Mesenchymal stem cell (in vitro differentiated cells and primary cell): Measurements from ENCODE around the gene ALG10B. TPM values are rescaled to one million over a fixed set of nuclear protein-coding genes. Genes with fewer than 3 reads are reported as not detected.
A peak's percentile ranks its signal among the peaks of the same experiment; 100 is the strongest.

Experiments
- DNase-seq: peaks from one replicate; pipeline ENCODE4 v3.0.0-alpha.2; 2013
- H2AFZ ChIP-seq: one replicate; pipeline ENCODE4 v1.6.1; 2013; ENCODE audit warnings: low read depth, mild to moderate bottlenecking, control low read depth, inconsistent platforms, low read length, moderate library complexity
- H2AK5ac ChIP-seq: 2 replicates; pipeline ENCODE4 v1.6.1; 2013; ENCODE audit warnings: low read length, moderate library complexity, mild to moderate bottlenecking, inconsistent platforms; ENCODE audit not compliant: severe bottlenecking
- H2BK120ac ChIP-seq: one replicate; pipeline ENCODE4 v1.6.1; 2013; ENCODE audit warnings: low read depth, mild to moderate bottlenecking, inconsistent platforms, low read length, moderate library complexity
- H2BK12ac ChIP-seq, 2 experiments: one replicate each; pipeline ENCODE4 v1.6.1; 2013; ENCODE audit warnings: inconsistent platforms in 2 of 2, low read length in 2 of 2, mild to moderate bottlenecking in 2 of 2, moderate library complexity in 2 of 2, control low read depth in 1 of 2
- H2BK15ac ChIP-seq: one replicate; pipeline ENCODE4 v1.6.1; 2013; ENCODE audit warnings: mild to moderate bottlenecking, low read depth, inconsistent platforms; ENCODE audit not compliant: poor library complexity, severe bottlenecking
- H2BK5ac ChIP-seq: 2 replicates; pipeline ENCODE4 v1.6.1; 2013; ENCODE audit warnings: low read depth, mild to moderate bottlenecking, low read length, control low read depth, inconsistent platforms; ENCODE audit not compliant: poor library complexity, severe bottlenecking
- H3K14ac ChIP-seq, 2 experiments: one replicate each; pipeline ENCODE4 v1.6.1; 2013; ENCODE audit warnings: inconsistent platforms in 2 of 2, low read length in 2 of 2, control low read depth in 1 of 2, mild to moderate bottlenecking in 1 of 2, moderate library complexity in 1 of 2
- H3K18ac ChIP-seq, 2 experiments: one replicate each; pipeline ENCODE4 v1.6.1; 2013; ENCODE audit warnings: inconsistent platforms in 2 of 2, low read length in 2 of 2, control low read depth in 1 of 2, low read depth in 1 of 2, mild to moderate bottlenecking in 1 of 2
- H3K23ac ChIP-seq, 2 experiments: one replicate each; pipeline ENCODE4 v1.6.1; 2013; ENCODE audit warnings: inconsistent platforms in 2 of 2, low read length in 2 of 2, mild to moderate bottlenecking in 2 of 2, moderate library complexity in 2 of 2, control low read depth in 1 of 2
- H3K27ac ChIP-seq: 2 replicates; pipeline ENCODE4 v1.5.1; 2013; ENCODE audit warnings: mild to moderate bottlenecking, moderate library complexity, low read length, control low read depth, inconsistent platforms; ENCODE audit not compliant: poor library complexity, severe bottlenecking
- H3K27me3 ChIP-seq, 2 experiments: 2 replicates each; pipeline versions ENCODE4 v1.6.1 to v1.7.0; 2013; ENCODE audit warnings: low read length in 2 of 2, mild to moderate bottlenecking in 2 of 2, moderate library complexity in 2 of 2, control low read depth in 1 of 2, inconsistent platforms in 1 of 2; ENCODE audit not compliant: control insufficient read depth in 1 of 2, insufficient read depth in 1 of 2
- H3K36me3 ChIP-seq, 2 experiments: 2 replicates each; pipeline versions ENCODE4 v1.6.1 to v1.7.0; 2013; ENCODE audit warnings: low read length in 2 of 2, control low read depth in 1 of 2, inconsistent platforms in 1 of 2, low read depth in 1 of 2, mild to moderate bottlenecking in 1 of 2; ENCODE audit not compliant: insufficient read depth in 2 of 2, control insufficient read depth in 1 of 2
- H3K4ac ChIP-seq, 2 experiments: one replicate each; pipeline ENCODE4 v1.6.1; 2013; ENCODE audit warnings: inconsistent platforms in 2 of 2, low read length in 2 of 2, mild to moderate bottlenecking in 2 of 2, moderate library complexity in 2 of 2, control low read depth in 1 of 2, low read depth in 1 of 2
- H3K4me1 ChIP-seq: 2 replicates; pipeline ENCODE4 v1.6.1; 2013; ENCODE audit warnings: low read depth, low read length, control low read depth; ENCODE audit not compliant: control insufficient read depth, insufficient read depth
- H3K4me2 ChIP-seq: 2 replicates; pipeline ENCODE4 v1.6.1; 2013; ENCODE audit warnings: low read length, mild to moderate bottlenecking, inconsistent platforms; ENCODE audit not compliant: poor library complexity, severe bottlenecking
- H3K4me3 ChIP-seq, 2 experiments: 2 replicates each; pipeline versions ENCODE4 v1.5.1 to v1.7.0; 2013; ENCODE audit warnings: low read length in 2 of 2, mild to moderate bottlenecking in 2 of 2, control low read depth in 1 of 2, low read depth in 1 of 2; ENCODE audit not compliant: insufficient read depth in 1 of 2
- H3K79me1 ChIP-seq: replicated peaks from 2 replicates; pipeline ENCODE4 v1.6.1; 2013; ENCODE audit warnings: mild to moderate bottlenecking, control low read depth, low read length, inconsistent platforms; ENCODE audit not compliant: poor library complexity, severe bottlenecking
- H3K9ac ChIP-seq: 2 replicates; pipeline ENCODE4 v1.7.0; 2013; ENCODE audit warnings: mild to moderate bottlenecking, low read length, moderate library complexity
- H3K9me3 ChIP-seq: 2 replicates; pipeline ENCODE4 v1.7.0; 2013; ENCODE audit warnings: mild to moderate bottlenecking, low read length; ENCODE audit not compliant: control insufficient read depth
- H4K8ac ChIP-seq: one replicate; pipeline ENCODE4 v1.6.1; 2013; ENCODE audit warnings: inconsistent platforms, mild to moderate bottlenecking, low read length, moderate library complexity
- H4K91ac ChIP-seq: one replicate; pipeline ENCODE4 v1.6.1; 2013; ENCODE audit warnings: mild to moderate bottlenecking, low read length, inconsistent platforms
- WGBS: methylation state at CpG from one replicate; pipeline ENCODE4 v1.1.7; 2013; ENCODE audit warnings: mixed read lengths; 5-methylcytosine and 5-hydroxymethylcytosine counted together
- polyA plus RNA-seq, 2 experiments: library from polyadenylated mRNA; stranded (reverse); fragments of 200-250 nt; gene quantifications; one replicate each; pipeline ENCODE4 v1.2.3, GENCODE V29; 2013

Gene ALG10B
- 2.1 TPM for polyA plus RNA-seq (2013, experiment 1 of 2)
- 1.6 TPM for polyA plus RNA-seq (2013, experiment 2 of 2)

GRCh38 chr12:38316391-38317129, at the start of gene ALG10B:
ALG10B (plus strand) TSS chr12:38316774; CDS start chr12:38316894, 120 bp downstream.
- peak within 1 kb of the TSS; percentile 60 for H3K27ac ChIP-seq
- peak within 1 kb of the TSS; percentile 15 for H2BK5ac ChIP-seq
- no peak within 1 kb of the TSS for H3K18ac ChIP-seq
- H4K91ac ChIP-seq = no peak within 1 kb of the TSS
- H2BK120ac ChIP-seq = no peak within 1 kb of the TSS
- no peak within 1 kb of the TSS for H2BK15ac ChIP-seq
- peak within 1 kb of the TSS; percentile 95 for H3K4me2 ChIP-seq
- 1% methylated on average over 41 of the region's 42 CpGs for WGBS
- peak; percentile 97 for DNase-seq
- H3K9me3 ChIP-seq = no peaks in the 10 kb centered on the region
- H3K9ac ChIP-seq = peak within 1 kb of the TSS; percentile 96
- no peaks in the 10 kb centered on the region for H3K36me3 ChIP-seq
- peaks cover 4% of the 10 kb centered on the region for H3K79me1 ChIP-seq
- H3K4ac ChIP-seq = peak within 1 kb of the TSS in 1 of 2 experiments; percentile 37
- no peak within 1 kb of the TSS for H2AK5ac ChIP-seq
- no peaks in the 10 kb centered on the region for H3K4me1 ChIP-seq
- H3K14ac ChIP-seq = peak within 1 kb of the TSS in 1 of 2 experiments; percentile 93
- H4K8ac ChIP-seq = peak within 1 kb of the TSS; percentile 24
- H3K4me3 ChIP-seq = peak within 1 kb of the TSS; percentile 60 to 97
- no peak within 1 kb of the TSS for H3K23ac ChIP-seq
- H2AFZ ChIP-seq = peak within 1 kb of the TSS; percentile 88
- no peak within 1 kb of the TSS for H2BK12ac ChIP-seq
- no peaks in the 10 kb centered on the region for H3K27me3 ChIP-seq

DNA sequence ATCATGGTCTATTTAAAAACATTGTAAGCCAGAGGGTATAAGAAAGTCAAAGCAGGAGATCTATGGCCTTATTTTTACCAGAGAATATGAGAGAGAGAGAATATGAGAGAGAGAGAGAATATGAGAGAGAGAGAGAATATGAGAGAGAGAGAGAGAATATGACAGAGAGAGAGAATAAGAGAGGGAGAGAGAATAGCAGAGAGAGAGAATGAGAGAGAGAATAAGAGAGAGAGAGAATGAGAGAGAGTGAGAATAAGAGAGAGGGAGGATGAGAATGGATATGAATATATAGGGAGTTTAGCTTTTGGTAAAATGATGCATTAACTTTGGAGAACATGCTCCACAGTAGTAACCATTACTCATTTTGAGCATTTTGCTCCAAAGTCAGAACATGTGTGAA, 48.0 kb upstream of the ALG10B start:
- Histone ChIP-seq H3K4me1 (no peaks in the 10 kb centered on the region), H2BK5ac (no peak overlapping the region), H3K79me1 (no peaks in the 10 kb centered on the region), H3K4me2 (no peak overlapping the region), H3K9me3 (no peaks in the 10 kb centered on the region), H2BK15ac (no peak overlapping the region), H3K4me3 (no peak overlapping the region), H3K23ac (no peak overlapping the region), H2AFZ (no peak overlapping the region), H2BK120ac (no peak overlapping the region), H2BK12ac (no peak overlapping the region), H3K14ac (no peak overlapping the region), H3K4ac (no peak overlapping the region), H3K18ac (no peak overlapping the region), H2AK5ac (no peak overlapping the region), H3K9ac (no peak overlapping the region), H4K8ac (no peak overlapping the region), H4K91ac (no peak overlapping the region), H3K36me3 (no peaks in the 10 kb centered on the region), H3K27me3 (no peaks in the 10 kb centered on the region), H3K27ac (no peak overlapping the region)
- DNase-seq = no peak

- Histone ChIP-seq H3K4me2 (no peak overlapping the region), H3K27ac (no peak overlapping the region), H3K79me1 (no peaks in the 10 kb centered on the region), H2AK5ac (no peak overlapping the region), H3K36me3 (no peaks in the 10 kb centered on the region), H3K4ac (no peak overlapping the region), H4K8ac (no peak overlapping the region), H3K4me1 (no peaks in the 10 kb centered on the region), H2BK5ac (no peak overlapping the region), H3K27me3 (no peaks in the 10 kb centered on the region), H3K14ac (no peak overlapping the region), H2AFZ (no peak overlapping the region), H2BK12ac (no peak overlapping the region), H2BK15ac (no peak overlapping the region), H3K9ac (no peak overlapping the region), H3K18ac (no peak overlapping the region), H2BK120ac (no peak overlapping the region), H3K9me3 (no peaks in the 10 kb centered on the region), H4K91ac (no peak overlapping the region), H3K23ac (no peak overlapping the region), H3K4me3 (no peak overlapping the region)
- DNase-seq = no peak
- no CpG with 5 or more reads among the region's 1 CpG for WGBS
Measured at GRCh38 chr12:38269897-38270296, 46.7 kb upstream of the ALG10B start.

- Histone ChIP-seq H2AFZ (no peak overlapping the region), H3K18ac (no peak overlapping the region)
Measured at GRCh38 chr12:38279756-38280155, 36.8 kb upstream of the ALG10B start.

More at GRCh38 chr12:38279756-38280155, 36.8 kb upstream of the ALG10B start:
- no peaks in the 10 kb centered on the region for H3K27me3 ChIP-seq
- no peak overlapping the region for H2BK12ac ChIP-seq
- no peak overlapping the region for H2BK120ac ChIP-seq
- no peak for DNase-seq
- H4K91ac ChIP-seq = no peak overlapping the region
- H3K9me3 ChIP-seq = no peaks in the 10 kb centered on the region
- H3K36me3 ChIP-seq = no peaks in the 10 kb centered on the region
- H3K4me2 ChIP-seq = no peak overlapping the region
- no peaks in the 10 kb centered on the region for H3K4me1 ChIP-seq
- H3K27ac ChIP-seq = no peak overlapping the region
- no peak overlapping the region for H3K4ac ChIP-seq
- no peak overlapping the region for H4K8ac ChIP-seq
- H2AK5ac ChIP-seq = no peak overlapping the region
- H3K23ac ChIP-seq = no peak overlapping the region
- no peak overlapping the region for H2BK5ac ChIP-seq
- no peaks in the 10 kb centered on the region for H3K79me1 ChIP-seq
- WGBS = 17% methylated on average over 2 of the region's 2 CpGs
- H3K9ac ChIP-seq = no peak overlapping the region
- H3K4me3 ChIP-seq = no peak overlapping the region
- H2BK15ac ChIP-seq = no peak overlapping the region
- no peak overlapping the region for H3K14ac ChIP-seq
